ENCODE data around the gene BFSP1.

BFSP1 gene

DNA sequence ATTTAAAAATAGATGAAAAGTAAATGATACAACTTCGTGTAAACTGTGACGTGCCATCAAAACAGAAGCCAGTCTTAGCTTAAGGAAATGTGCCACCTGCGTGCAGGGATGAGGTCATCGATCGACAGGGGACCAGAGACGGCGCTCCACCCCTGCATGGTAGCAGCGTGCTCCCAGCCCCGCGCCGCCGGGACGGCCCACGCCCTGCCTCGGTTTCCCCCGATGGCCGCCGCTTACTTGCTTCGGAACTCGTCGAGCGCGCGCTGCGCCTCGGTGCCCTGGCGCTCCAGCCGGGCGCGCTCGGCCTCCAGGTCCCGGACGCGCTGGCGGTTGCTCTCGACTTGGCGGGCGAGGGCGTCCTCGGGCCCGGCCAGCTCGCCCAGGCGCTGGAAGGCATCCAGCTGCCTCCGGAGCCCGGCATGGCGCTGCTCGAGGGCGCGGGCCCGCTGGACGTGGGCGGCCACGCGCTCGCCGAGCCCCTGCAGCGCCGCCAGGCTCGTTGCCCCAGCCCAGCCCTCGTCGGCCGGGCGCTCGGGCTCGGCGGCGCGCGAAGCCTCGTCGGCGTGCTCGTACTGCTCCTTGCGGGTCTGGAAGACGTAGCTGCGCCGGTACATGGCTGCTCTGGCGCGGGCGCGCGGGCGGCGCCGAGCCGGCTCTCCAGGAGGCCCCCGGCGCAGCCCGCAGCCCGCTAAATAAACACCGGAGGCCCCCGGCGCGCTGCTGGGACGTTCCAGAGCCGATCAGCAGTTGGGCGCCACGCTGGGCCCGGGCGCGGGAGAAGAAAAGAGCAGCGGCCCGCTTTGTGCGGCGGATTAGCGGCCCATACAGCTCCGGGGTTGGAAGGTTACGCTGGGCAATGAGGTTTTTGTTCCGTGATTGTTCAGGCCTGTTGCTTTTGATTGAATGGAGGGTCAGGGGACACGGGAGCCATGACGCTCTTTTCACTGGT is at the start of gene BFSP1:
Gene BFSP1 (minus strand): TSS at position 664 of the 949 bp plus-strand sequence. CDS start 50 bp downstream, at position 614.
- H3K27ac ChIP-seq = peak within 1 kb of the TSS; percentile 53 to 59
- no peak for DNase-seq (ENCODE audit: low spot score)
- no peak for TF ChIP-seq CTCF (IDR thresholded peaks at IDR 0.05)

DNA sequence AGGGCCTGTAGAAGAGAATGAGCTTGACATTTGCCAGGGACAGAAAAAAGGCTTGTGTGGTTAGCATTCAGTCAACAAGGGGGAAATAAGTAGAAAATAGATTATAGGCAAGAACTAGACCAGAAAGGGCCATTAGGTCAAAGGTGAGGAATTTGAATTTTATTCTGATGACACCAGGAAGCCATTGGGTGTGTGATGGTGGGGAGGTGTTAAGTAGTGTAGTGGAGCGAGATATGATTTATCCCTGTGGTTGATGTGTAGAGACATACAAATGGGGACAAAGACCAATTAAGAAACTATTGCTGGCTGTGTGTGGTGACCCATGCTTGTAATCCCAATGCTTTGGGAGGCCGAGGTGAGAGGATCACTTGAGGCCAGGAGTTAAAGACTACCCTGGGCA is 49.7 kb upstream of the BFSP1 start:
- TF ChIP-seq CTCF (IDR thresholded peaks at IDR 0.05) = no peak
- Histone ChIP-seq H3K27ac (peak overlapping the region; percentile 33 to 46), H3K4me3 (peak overlapping the region; percentile 34)
- no peak for DNase-seq (ENCODE audit: low spot score)

More for the DNA sequence above, at the start of gene BFSP1:
- H3K4me3 ChIP-seq = peak within 1 kb of the TSS; percentile 72

GRCh38 chr20:17579369-17580039 is 48.3 kb upstream of the BFSP1 start:
- H3K4me3 ChIP-seq = peak overlapping the region; percentile 33
- no peak for DNase-seq (ENCODE audit: low spot score)
- no peak for TF ChIP-seq CTCF (IDR thresholded peaks at IDR 0.05)
- peak overlapping the region in 1 of 2 donors; percentile 33 for H3K27ac ChIP-seq

GRCh38 chr20:17576215-17576614 is 45.0 kb upstream of the BFSP1 start:
- H3K27ac ChIP-seq = peak overlapping the region; percentile 24 to 45
- H3K4me3 ChIP-seq = peak overlapping the region; percentile 60
- no peak for TF ChIP-seq CTCF (IDR thresholded peaks at IDR 0.05)
- no peak for DNase-seq (ENCODE audit: low spot score)

- no peak for TF ChIP-seq CTCF (IDR thresholded peaks at IDR 0.05)
- no peak for DNase-seq (ENCODE audit: low spot score)
- H3K27ac ChIP-seq = peak overlapping the region; percentile 51 to 100
- H3K4me3 ChIP-seq = peak overlapping the region; percentile 100
Measured at GRCh38 chr20:17573463-17573862, 42.3 kb upstream of the BFSP1 start.

- TF ChIP-seq CTCF (IDR thresholded peaks at IDR 0.05) = no peak
- no peak for DNase-seq (ENCODE audit: low spot score)
- peak overlapping the region; percentile 100 for H3K4me3 ChIP-seq
- H3K27ac ChIP-seq = peak overlapping the region; percentile 100
Measured at GRCh38 chr20:17572034-17572638, 41.0 kb upstream of the BFSP1 start.
